Stimulated activated CD8-positive, alpha-beta memory T cell treated with anti-CD3 and anti-CD28 coated beads, Interleukin-15, amount 100 ng/mL, for 24 hours (primary cell): ENCODE data around the gene KREMEN1.

ENCODE experiments used
- DNase-seq: peaks from one replicate; pipeline ENCODE4 v3.0.0-alpha.2; 2020; ENCODE audit warnings: low read depth

The KREMEN1 gene

GRCh38 chr22:29128891-29129807 is 56.3 kb downstream of the KREMEN1 start:
- DNase-seq: no peak

- DNase-seq: no peak
These were observed 56.9 kb downstream of the KREMEN1 start for GRCh38 chr22:29129808-29130140.

DNA sequence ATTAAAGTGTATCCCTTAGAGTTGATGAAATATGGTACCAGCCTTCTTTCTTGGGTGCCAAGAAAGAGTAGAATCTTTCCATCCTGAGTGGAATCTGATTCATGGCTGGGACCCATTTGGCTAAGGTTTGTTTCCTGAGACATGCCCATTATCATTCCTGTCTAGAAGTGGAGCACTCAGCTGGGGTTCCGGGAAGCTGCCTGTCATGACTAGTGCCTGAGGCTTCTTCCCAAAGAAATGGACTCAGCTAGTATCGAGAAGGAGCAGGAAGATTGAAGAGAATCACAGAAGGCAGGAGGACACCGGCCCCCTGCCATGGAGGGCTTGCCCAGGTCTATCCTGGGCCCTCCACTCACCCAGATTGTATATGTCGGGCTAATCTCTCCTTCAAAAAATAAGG is 57.6 kb downstream of the KREMEN1 start:
- DNase-seq: no peak

DNA sequence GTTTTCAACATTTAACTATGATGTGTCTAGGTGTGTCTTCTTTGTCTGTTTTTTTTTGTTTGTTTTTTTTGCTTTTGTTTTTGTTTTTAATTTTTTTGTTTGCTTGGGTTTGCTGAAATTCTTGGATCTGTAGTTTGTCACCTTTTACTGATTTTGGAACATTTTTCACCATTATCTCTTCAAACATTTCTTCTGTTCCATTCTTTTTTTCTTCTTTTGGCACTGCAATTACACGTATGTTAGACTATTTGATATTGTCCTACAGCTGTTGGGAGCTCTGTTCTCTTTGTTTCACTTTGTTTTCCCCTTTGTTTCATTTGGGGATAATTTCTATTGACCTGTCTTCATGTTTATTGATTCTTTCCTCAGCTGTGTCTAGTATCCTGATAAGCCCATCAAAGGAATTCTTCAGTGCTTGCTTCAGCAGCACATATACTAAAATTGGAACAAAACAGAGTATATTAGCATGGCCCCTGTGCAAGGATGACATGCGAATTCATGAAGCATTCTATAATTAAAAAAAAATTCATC is 60.8 kb downstream of the KREMEN1 start:
- no peak for DNase-seq

GRCh38 chr22:29134448-29134847 is 61.6 kb downstream of the KREMEN1 start:
- DNase-seq: no peak

DNA sequence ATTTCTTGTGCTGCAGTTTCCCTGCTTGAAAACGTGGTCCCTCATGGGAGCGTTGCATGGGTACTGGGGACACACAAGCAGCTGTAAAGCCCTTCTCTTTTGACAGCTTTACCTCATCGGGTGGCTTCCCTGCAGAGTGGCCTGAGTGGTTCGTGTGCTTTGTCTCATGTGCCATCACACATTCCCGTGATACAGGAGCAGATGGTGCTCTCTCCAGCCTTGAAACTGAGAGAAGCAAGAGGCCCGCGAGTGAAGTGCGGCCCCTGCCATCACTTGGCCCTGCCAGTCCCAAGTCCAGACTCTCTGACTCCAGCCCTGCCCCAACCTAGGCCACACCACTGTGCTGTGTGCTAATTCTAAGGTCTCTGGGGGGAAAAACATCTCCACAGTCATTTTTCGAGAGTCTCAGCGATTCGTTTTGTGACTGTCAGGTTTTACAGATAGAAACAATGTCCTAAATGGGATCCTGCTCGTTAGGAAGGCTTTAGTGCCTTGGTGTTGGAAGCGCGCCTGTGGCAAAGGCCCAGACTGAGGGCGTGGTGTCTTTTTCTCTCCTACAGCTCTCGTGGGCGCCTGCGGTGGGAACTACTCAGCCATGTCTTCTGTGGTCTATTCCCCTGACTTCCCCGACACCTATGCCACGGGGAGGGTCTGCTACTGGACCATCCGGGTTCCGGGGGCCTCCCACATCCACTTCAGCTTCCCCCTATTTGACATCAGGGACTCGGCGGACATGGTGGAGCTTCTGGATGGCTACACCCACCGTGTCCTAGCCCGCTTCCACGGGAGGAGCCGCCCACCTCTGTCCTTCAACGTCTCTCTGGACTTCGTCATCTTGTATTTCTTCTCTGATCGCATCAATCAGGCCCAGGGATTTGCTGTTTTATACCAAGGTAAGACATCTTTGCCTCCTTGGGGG is 64.2 kb downstream of the KREMEN1 start:
- no peak for DNase-seq

- no peak for DNase-seq
These were observed 65.9 kb downstream of the KREMEN1 start for GRCh38 chr22:29138556-29139305.

DNA sequence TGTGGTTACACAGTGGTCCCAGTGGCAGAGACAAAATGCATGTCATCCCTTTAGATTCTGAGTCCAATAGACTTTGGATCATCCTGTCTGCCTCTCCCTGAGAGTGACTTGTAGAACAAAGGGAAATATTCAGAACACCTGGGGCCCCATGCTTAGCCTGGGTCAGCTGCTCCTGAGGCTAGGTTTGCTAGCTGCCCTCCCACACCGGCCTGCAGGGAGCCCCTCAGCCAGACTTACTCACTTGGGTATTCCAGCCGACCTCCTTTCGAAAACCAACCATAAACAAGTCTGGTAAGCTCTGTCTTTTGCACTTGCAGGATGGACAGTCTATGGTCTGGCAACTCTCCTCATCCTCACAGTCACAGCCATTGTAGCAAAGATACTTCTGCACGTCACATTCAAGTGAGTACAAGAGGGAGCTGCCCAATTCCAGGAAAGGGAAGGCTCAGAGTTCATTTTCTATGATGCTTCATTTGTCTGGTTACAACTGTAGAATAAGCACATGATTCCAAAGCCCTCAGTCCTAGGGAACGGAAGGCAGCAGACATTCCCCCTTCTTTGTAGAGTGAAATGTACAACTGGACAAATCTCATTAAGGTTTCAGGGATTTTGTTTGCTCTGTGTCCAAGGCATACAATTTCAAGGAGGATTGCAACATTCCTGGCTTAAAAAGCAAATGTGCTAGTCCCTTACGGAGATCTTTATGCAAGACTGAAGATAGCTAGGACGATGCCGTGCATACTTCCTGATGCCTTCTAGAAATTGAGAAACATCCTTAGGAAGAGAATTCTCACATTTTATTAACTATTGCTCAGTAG is 67.3 kb downstream of the KREMEN1 start:
- DNase-seq: no peak

- no peak for DNase-seq
These were observed 68.3 kb downstream of the KREMEN1 start for GRCh38 chr22:29141078-29141688.

DNA sequence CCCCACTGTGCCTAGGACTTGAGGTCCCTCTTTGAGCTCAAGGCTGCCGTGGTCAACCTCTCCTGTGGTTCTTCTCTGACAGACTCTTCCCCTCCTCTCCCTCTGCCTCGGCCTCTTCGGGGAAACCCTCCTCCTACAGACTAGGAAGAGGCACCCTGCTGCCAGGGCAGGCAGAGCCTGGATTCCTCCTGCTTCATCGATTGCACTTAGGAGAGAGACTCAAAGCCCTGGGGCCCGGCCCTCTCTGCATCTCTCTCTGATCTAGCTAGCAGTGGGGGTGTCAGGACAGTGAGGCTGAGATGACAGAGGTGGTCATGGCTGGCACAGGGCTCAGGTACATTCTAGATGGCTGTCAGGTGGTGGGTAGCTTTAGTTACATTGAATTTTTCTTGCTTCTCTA is 69.3 kb downstream of the KREMEN1 start:
- DNase-seq: no peak

DNA sequence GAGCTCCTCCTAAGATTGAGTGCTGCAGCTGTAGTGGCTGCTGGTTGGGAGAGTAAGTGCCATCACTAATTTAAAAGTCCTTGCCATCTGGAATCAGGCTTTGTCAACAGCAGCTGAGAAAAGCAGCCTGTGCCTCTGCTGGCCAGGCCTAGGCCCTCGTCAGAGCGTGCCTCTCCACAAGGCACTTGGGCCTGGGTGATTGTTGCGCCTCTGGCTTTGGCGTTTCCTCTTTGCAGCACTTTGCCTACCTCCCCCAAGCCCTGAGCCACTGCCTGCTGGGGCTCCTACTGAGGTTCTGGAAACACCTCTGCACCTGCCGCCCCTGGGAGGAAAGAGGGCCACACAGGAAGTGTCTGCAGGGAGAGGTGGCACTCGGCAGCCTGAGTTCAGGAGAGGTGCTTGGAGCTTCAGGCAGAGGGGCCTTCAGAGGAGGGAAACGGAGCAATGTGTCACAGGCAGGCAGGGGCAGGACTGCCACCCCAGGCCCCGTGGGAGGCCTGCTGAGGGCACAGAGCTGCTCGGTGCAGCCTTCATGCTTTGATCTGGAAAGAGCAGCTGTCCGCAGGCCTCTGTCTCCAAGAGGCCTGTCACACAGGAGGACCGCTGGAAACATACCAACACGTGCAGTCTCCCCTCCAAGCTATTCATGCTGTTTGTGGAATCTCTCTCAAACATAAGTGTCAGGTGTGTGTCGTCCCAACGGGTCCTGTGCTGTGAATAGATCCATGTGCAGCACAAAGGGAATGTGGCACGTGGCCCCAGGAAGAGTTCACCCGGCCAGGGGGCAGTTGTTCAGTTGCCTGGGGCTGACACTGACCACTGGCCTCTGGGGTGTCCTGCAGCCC is 71.3 kb downstream of the KREMEN1 start:
- no peak for DNase-seq

DNA sequence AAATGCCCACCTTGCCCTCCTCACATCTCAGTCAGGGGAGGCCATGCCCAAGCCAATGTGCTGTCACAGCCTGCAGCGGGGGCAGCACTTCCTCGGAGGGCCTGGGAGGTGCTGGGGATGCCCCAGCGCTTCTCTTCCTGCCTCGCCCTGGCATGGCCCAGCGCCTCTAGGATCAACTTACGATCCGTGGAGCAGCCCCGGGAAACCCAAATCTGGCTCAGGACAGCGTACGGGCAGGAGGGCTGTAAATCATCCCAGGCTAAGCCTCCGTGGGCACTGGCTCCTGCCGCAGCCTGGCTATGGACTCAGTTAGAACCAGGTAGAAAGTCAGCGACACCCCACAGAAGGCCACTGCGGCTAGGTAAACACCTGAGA is 71.9 kb downstream of the KREMEN1 start:
- no peak for DNase-seq

DNA sequence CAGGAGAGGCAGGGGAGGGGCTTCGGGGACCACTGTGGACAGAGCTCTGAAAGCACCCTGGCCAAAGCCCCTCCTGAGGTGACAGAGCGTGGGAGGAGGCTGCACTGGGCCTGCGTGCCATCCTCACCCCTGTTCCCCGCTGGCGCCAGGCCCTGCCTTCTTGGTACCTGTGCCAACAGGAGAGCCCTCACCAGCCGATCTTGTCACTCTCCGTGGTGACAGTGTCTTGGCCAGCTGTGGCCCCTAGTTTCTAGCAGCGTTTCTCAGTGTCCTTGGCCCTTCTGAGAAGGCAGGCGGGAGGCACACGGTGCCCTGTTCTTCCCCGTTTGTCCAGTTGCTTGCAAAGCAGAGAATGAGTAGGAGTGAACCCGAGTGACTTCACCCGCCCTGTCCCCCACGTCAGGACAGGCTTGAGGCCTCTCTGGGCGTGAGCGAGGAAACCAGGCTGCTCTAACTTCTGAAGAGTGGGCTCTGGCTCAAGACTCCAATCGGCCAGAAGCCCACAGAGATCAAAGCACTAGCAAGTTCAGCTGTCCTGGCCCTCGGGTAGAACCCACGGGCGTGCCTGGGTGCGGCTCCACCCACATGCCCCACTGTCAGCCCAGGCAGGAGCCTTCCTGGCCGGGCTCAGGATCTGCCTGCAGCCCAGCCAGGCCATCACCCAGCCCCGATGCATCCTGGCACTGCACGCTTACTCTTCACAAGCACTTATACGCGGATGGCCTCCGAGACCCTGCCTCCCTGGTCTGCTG is 72.7 kb downstream of the KREMEN1 start:
- no peak for DNase-seq

GRCh38 chr22:29146091-29146560 is 73.3 kb downstream of the KREMEN1 start:
- DNase-seq: no peak

DNA sequence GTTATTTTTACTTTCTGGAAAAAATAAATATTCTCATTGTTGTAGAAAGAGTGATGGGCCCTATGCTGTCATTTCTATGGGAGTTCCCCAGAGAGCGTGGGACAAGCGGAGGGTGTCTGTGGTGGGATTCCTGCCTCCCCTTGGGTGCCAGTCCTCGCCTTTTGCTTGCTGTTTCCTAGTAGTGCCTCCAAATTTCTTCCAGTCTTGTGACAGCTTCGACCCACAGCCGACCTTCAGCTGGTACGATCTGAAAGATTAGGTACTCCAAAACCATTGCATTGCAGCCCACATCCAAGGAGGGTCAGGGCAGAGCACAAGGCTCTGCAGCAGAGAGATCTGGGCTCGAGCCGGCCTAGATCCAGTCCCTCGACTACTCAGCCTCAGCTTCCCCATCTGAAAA is 73.9 kb downstream of the KREMEN1 start:
- no peak for DNase-seq

GRCh38 chr22:29147331-29147899 is 74.6 kb downstream of the KREMEN1 start:
- no peak for DNase-seq

- DNase-seq: no peak
These were observed 75.2 kb downstream of the KREMEN1 start for GRCh38 chr22:29148036-29148435.

GRCh38 chr22:29148826-29149225 is 76.0 kb downstream of the KREMEN1 start:
- no peak for DNase-seq
